Activated CD4-positive, alpha-beta T cell treated with anti-CD3 and anti-CD28 coated beads, Interleukin-2, amount 10 ng/mL, durations not matched to agents 7 days and 5 days (primary cell): ENCODE results near the gene PIEZO1. TPM values are rescaled to one million over a fixed set of nuclear protein-coding genes. Genes with fewer than 3 reads are reported as not detected.

Experiments used
- CTCF ChIA-PET: fragments of 350-600 bp; sonication (Branson Sonifier 250); formaldehyde crosslinking; loops from one replicate; lab custom pipeline; 2021; ENCODE audit warnings: antibody characterized with exemption; lab: Charles Lee
- POLR2A ChIA-PET: fragments of 350-600 bp; sonication (Branson Sonifier 250); formaldehyde crosslinking; loops from one replicate; lab custom pipeline; 2021; ENCODE audit warnings: antibody characterized with exemption; lab: Charles Lee
- DNase-seq: peaks from one replicate; pipeline ENCODE4 v3.0.0-alpha.2; 2020
- H3K27ac Mint-ChIP-seq: one replicate; pipeline ENCODE4 v1.8.0; 2021; ENCODE audit warnings: mild to moderate bottlenecking, moderate library complexity, mixed read lengths
- H3K27me3 Mint-ChIP-seq: one replicate; pipeline ENCODE4 v1.8.0; 2021; ENCODE audit warnings: mixed read lengths
- H3K36me3 Mint-ChIP-seq: one replicate; pipeline ENCODE4 v1.8.0; 2021; ENCODE audit warnings: low read depth, mixed read lengths
- H3K4me1 Mint-ChIP-seq: one replicate; pipeline ENCODE4 v1.8.0; 2021; ENCODE audit warnings: mixed read lengths
- H3K4me3 Mint-ChIP-seq: one replicate; pipeline ENCODE4 v1.8.0; 2021; ENCODE audit warnings: mild to moderate bottlenecking, moderate library complexity, mixed read lengths
- H3K9me3 Mint-ChIP-seq: one replicate; pipeline ENCODE4 v1.8.0; 2021; ENCODE audit warnings: mixed read lengths
- total RNA-seq, 2 experiments: library from RNA; stranded (reverse); gene quantifications; one replicate each; pipeline ENCODE4 v1.2.3, GENCODE V29; 2021

Gene PIEZO1
- total RNA-seq, 2 experiments from 2014 or later: 239 to 303 TPM

DNA sequence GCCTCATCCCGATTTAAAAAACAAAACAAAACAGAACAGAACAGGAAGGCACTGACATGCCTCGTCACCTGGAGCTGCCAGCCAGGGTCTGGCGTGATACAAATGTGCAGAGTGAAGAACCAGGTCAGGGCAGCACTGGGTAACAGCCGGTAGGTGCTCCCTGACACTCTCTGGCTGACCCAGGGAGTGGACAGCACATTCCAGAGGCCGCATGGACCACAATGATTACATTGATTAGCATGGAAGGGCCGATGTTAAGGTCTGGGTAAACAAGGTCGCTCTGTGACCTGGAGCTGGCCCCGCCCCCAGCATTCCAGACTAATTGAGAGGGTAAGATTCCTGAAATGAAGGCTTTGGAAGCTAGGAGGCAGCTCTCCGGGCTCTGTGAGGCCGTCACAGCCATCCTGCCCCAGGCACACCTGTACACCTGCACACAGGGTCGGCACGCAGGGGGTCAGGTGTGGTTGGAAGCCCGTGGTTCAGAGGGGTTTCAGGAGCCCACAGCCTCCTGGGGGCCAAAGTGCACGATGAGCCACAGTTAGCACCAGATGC, 21.4 kb downstream of the PIEZO1 start:
- Mint-ChIP-seq H3K27me3 (no peaks in the 10 kb centered on the region), H3K27ac (no peak overlapping the region), H3K4me3 (no peak overlapping the region), H3K9me3 (no peaks in the 10 kb centered on the region), H3K4me1 (peaks cover 30% of the 10 kb centered on the region), H3K36me3 (peaks cover 6% of the 10 kb centered on the region)
- POLR2A ChIA-PET: no interaction called here
- no peak for DNase-seq
- CTCF ChIA-PET: interaction anchor here (0.6 to 3.3 kb wide), 4 partner anchors 18 to 403 kb away, joined by 3 to 15 read pairs (median 4); no protein-coding TSS in a partner anchor

- ChIA-PET CTCF (interaction anchor here (1.0 to 3.3 kb wide), 4 partner anchors 9 to 404 kb away, joined by 3 to 15 read pairs (median 4); no protein-coding TSS in a partner anchor), POLR2A (no interaction called here)
- Mint-ChIP-seq H3K9me3 (no peaks in the 10 kb centered on the region), H3K27ac (no peak overlapping the region), H3K4me3 (no peak overlapping the region), H3K36me3 (peaks cover 6% of the 10 kb centered on the region), H3K4me1 (peaks cover 34% of the 10 kb centered on the region), H3K27me3 (no peaks in the 10 kb centered on the region)
- DNase-seq: no peak
These were observed 22.1 kb downstream of the PIEZO1 start for GRCh38 chr16:88762941-88763340.

GRCh38 chr16:88762258-88762870, 22.7 kb downstream of the PIEZO1 start:
- no peaks in the 10 kb centered on the region for H3K9me3 Mint-ChIP-seq
- DNase-seq: no peak
- no peak overlapping the region for H3K4me3 Mint-ChIP-seq
- H3K36me3 Mint-ChIP-seq: peaks cover 6% of the 10 kb centered on the region
- ChIA-PET CTCF (interaction anchor here (0.6 to 3.3 kb wide), 6 partner anchors 10 to 404 kb away, joined by 3 to 15 read pairs (median 4); partner anchors contain the start of gene PIEZO1), POLR2A (no interaction called here)
- H3K4me1 Mint-ChIP-seq: peaks cover 36% of the 10 kb centered on the region
- no peaks in the 10 kb centered on the region for H3K27me3 Mint-ChIP-seq
- H3K27ac Mint-ChIP-seq: no peak overlapping the region

- CTCF ChIA-PET: interaction anchor here (3.0 to 3.3 kb wide), 2 partner anchors 22 to 25 kb away, joined by 9 to 15 read pairs; partner anchors contain the start of gene PIEZO1
- Mint-ChIP-seq H3K27ac (no peak overlapping the region), H3K27me3 (no peaks in the 10 kb centered on the region), H3K36me3 (peaks cover 6% of the 10 kb centered on the region), H3K9me3 (no peaks in the 10 kb centered on the region), H3K4me1 (peaks cover 32% of the 10 kb centered on the region), H3K4me3 (no peak overlapping the region)
- DNase-seq: no peak
- POLR2A ChIA-PET: no interaction called here
These were observed 23.2 kb downstream of the PIEZO1 start for GRCh38 chr16:88761830-88762229.

DNA sequence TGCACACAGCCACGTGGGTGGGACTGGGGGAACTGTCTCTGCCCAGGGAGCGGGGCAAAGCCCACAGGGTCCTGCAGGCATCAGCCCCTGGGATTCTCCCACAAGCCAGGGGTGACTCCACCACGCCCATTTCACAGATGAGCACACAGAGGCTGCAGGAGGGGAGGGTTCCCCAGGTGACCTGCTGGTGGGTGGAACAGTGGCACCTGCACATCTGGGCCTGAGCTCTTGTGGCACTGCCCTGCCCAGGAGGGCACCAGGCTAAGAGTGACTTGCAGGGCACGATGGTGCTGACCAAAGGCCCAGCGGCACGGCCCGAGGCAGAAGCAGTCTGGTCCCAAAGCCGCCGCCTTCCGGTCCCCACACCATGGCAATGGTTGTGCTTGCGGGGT, 23.9 kb downstream of the PIEZO1 start:
- H3K27me3 Mint-ChIP-seq: no peaks in the 10 kb centered on the region
- POLR2A ChIA-PET: no interaction called here
- no peaks in the 10 kb centered on the region for H3K9me3 Mint-ChIP-seq
- peaks cover 5% of the 10 kb centered on the region for H3K36me3 Mint-ChIP-seq
- DNase-seq: no peak
- H3K27ac Mint-ChIP-seq: no peak overlapping the region
- CTCF ChIA-PET: interaction anchor here (1.2 to 3.0 kb wide), 3 partner anchors 15 to 24 kb away, joined by 4 to 9 read pairs (median 4); partner anchors contain the start of gene PIEZO1
- peaks cover 30% of the 10 kb centered on the region for H3K4me1 Mint-ChIP-seq
- H3K4me3 Mint-ChIP-seq: no peak overlapping the region

DNA sequence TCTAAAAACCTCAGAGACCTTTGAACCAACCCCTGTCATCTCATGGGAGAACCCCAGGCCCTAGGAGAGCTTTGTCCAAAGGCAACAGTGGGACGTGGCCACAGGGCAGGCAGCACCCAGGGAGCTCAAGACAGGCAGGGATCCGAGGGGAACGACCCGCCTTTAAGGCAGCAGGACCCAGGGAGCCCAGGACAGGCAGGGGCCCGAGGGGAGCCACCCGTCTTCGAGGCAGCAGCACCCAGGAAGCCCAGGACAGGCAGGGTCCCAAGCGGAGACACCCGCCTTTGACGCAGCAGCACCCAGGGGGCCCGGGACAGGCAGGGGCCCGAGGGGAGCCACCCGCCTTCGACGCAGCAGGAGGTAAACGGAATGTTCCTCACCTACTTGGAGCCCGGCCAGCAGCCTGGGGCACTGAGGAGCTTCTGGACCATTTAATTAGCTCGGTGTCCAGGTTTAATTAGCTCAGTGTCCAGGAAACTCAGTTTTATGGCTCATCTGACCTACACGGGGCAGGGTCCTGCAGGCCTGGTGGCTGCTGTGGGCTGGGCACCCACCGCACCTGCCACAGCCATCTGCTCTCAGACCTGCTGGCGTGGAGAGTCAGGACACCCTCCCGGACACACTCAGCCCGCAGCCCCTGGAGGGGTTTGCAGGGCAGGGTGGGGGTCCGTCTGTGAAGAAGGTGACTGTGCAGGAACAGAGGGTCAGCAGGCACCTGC, 24.4 kb downstream of the PIEZO1 start:
- no peak overlapping the region for H3K27ac Mint-ChIP-seq
- DNase-seq: no peak
- H3K36me3 Mint-ChIP-seq: peaks cover 4% of the 10 kb centered on the region
- peaks cover 27% of the 10 kb centered on the region for H3K4me1 Mint-ChIP-seq
- H3K9me3 Mint-ChIP-seq: no peaks in the 10 kb centered on the region
- H3K4me3 Mint-ChIP-seq: no peak overlapping the region
- POLR2A ChIA-PET: no interaction called here
- CTCF ChIA-PET: interaction anchor here (1.2 to 3.0 kb wide), 3 partner anchors 15 to 24 kb away, joined by 4 to 9 read pairs (median 4); partner anchors contain the start of gene PIEZO1
- no peaks in the 10 kb centered on the region for H3K27me3 Mint-ChIP-seq

- H3K4me1 Mint-ChIP-seq: peaks cover 27% of the 10 kb centered on the region
- POLR2A ChIA-PET: no interaction called here
- no peak for DNase-seq
- H3K27ac Mint-ChIP-seq: no peak overlapping the region
- H3K27me3 Mint-ChIP-seq: no peaks in the 10 kb centered on the region
- H3K9me3 Mint-ChIP-seq: no peaks in the 10 kb centered on the region
- peaks cover 4% of the 10 kb centered on the region for H3K36me3 Mint-ChIP-seq
- CTCF ChIA-PET: interaction anchor here (0.5 to 3.0 kb wide), 6 partner anchors 8 to 1296 kb away, joined by 3 to 10 read pairs (median 4); partner anchors contain the start of gene PIEZO1
- H3K4me3 Mint-ChIP-seq: no peak overlapping the region
These were observed 25.1 kb downstream of the PIEZO1 start for GRCh38 chr16:88759976-88760350.

DNA sequence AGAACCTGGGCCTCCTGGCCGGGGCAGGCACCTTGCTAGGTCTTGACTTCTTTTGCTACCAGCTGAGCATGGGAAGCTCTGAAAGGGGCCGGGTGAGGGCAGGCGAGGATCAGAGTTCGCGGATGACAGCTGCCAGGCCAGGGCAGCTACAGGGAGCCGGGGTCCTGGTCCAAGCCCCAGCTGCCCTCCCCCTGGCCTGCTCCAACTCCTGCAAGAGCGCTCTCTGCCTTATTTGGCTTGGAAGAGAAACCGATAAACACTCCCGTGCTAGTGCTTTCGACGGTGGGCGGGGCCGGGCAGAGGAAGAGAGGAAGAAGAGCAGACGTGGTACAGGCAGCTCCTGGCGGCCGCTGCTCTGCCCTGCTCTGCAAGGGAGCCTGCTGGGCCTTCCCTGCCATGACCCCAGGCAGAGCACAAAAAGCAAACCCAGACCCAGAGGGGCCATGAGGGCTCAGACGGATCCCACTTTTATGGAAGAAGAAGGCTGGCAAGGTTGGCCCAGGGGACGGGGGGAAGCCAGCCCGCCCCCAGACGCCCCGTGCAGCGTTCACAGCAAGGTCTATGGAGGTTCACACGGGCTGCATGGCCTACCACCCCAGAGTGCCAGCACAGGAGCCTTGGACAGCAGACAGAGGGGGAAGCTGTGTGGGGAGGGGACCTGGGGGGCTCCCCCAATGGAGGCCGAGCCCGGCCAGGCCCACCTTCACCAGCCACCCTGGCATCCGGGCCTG, 25.6 kb downstream of the PIEZO1 start:
- H3K4me3 Mint-ChIP-seq: peak overlapping the region; percentile 10
- no peaks in the 10 kb centered on the region for H3K27me3 Mint-ChIP-seq
- ChIA-PET POLR2A (no interaction called here), CTCF (interaction anchor here (0.5 to 3.0 kb wide), 9 partner anchors 9 to 1296 kb away, joined by 3 to 10 read pairs (median 4); partner anchors contain the start of genes GALNS, PIEZO1 and TRAPPC2L)
- H3K27ac Mint-ChIP-seq: peak overlapping the region; percentile 71
- peak; percentile 64 for DNase-seq
- H3K9me3 Mint-ChIP-seq: no peaks in the 10 kb centered on the region
- H3K4me1 Mint-ChIP-seq: peaks cover 27% of the 10 kb centered on the region
- peaks cover 4% of the 10 kb centered on the region for H3K36me3 Mint-ChIP-seq

DNA sequence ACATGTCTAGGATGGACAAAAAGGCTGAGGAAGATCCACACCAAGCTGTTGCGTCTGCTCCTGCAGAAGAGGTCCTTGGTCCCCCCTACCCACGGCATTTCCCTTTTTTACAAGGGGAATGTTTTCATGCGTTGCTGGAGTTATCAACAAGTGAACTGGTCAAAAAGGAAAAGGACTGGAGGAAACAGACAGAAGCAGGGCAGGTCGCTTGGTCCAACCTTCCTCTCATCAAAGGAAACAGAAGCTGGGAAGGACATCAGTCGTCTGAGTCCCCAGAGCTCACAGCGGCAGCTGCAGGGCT, 26.1 kb downstream of the PIEZO1 start:
- CTCF ChIA-PET: interaction anchor here (0.8 to 1.7 kb wide), 6 partner anchors 9 to 99 kb away, joined by 3 to 10 read pairs (median 4); partner anchors contain the start of genes GALNS and TRAPPC2L
- Mint-ChIP-seq H3K9me3 (no peaks in the 10 kb centered on the region), H3K27ac (peak overlapping the region; percentile 71), H3K27me3 (no peaks in the 10 kb centered on the region), H3K4me3 (no peak overlapping the region), H3K4me1 (peaks cover 27% of the 10 kb centered on the region), H3K36me3 (peaks cover 4% of the 10 kb centered on the region)
- POLR2A ChIA-PET: no interaction called here
- DNase-seq: no peak

DNA sequence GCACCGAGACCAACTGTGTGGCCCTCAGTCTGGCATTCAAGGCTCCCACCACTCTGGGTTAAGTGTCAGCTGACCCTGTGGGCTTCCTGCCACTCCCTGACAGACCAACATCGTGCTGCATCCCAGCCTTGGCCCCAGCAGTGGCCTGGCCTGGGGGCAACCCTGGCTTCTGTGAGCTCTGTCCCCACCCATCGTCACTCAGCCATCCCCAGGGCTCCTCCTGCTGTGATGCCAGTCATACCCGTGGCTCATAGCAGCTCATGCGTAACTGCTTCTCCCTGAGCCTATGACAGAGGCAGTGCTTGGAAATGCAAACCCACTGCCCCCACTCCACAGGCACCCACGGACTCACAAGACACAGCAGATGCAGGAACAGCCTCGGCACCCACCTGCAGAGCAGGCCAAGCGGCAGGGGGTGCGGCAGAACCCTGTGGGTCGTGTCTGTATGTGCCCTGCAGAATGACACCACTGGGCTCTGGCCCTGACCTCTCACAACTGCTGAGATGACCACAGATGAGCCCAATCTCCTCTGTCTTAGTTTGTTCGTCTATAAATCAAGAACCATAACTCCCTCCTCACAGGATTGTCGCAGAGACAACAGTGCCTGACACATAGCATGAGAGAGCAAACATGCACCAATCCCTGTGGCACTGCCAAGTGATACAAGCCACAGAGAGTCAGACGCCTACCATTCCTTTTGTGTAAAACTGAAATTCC, 26.6 kb downstream of the PIEZO1 start:
- H3K4me3 Mint-ChIP-seq: no peak overlapping the region
- no peaks in the 10 kb centered on the region for H3K9me3 Mint-ChIP-seq
- CTCF ChIA-PET: interaction anchor here (0.7 to 1.7 kb wide), 7 partner anchors 10 to 113 kb away, joined by 3 to 10 read pairs (median 4); partner anchors contain the start of genes GALNS and TRAPPC2L

DNA sequence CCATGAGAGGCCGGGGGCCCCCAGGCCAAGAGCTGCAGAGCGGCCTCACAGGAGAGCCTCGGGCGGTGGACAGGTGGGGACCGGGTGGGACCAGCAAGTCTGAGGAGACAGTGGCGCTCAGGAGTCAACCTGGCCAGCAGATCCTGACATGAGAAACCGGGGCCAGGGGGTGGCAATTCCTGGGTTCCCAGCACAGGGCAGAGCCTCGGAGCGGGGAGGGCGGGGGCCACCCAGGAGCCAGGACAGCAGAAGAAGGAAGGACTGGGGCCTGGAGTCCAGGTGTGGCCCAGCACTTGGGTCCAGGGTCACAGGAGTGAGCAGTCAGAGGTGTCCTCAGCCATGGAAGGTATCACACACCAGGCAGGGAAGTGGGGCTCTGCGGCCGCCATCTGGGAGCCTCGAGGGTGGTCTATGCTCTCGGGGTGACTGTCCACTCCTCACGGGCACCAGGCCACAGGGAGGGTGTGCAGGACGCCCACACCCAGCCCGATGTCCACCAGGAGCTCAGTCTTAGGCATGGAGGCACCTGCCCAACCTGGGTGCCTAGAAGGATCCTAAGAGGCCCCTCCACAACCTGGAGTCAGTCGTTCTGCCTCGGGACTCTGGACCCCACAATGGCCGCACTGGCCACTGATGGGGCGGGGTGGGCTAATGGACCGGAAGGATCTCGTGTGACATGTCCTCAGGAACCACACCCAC, 29.1 kb downstream of the PIEZO1 start:
- H3K27ac Mint-ChIP-seq: no peak overlapping the region
- H3K36me3 Mint-ChIP-seq: no peaks in the 10 kb centered on the region
- ChIA-PET POLR2A (no interaction called here), CTCF (interaction anchor here (6.0 kb wide), 1 partner anchor 19 kb away, joined by 27 read pairs; no protein-coding TSS in a partner anchor)
- DNase-seq: no peak
- H3K4me3 Mint-ChIP-seq: no peak overlapping the region
- no peaks in the 10 kb centered on the region for H3K9me3 Mint-ChIP-seq
- no peaks in the 10 kb centered on the region for H3K27me3 Mint-ChIP-seq
- H3K4me1 Mint-ChIP-seq: peaks cover 26% of the 10 kb centered on the region

More for the DNA sequence above, 26.6 kb downstream of the PIEZO1 start:
- peaks cover 2% of the 10 kb centered on the region for H3K36me3 Mint-ChIP-seq
- H3K27me3 Mint-ChIP-seq: no peaks in the 10 kb centered on the region
- H3K4me1 Mint-ChIP-seq: peaks cover 28% of the 10 kb centered on the region
- no peak for DNase-seq
- H3K27ac Mint-ChIP-seq: no peak overlapping the region
- POLR2A ChIA-PET: no interaction called here
